Measurements from ENCODE around the gene SHISA6. TPM values are rescaled to one million over a fixed set of nuclear protein-coding genes. Genes with fewer than 3 reads are reported as not detected.
A peak's percentile ranks its signal among the peaks of the same experiment; 100 is the strongest.

Gene SHISA6
- total RNA-seq, 1 experiment from 2014 or later: 2.9 TPM

GRCh38 chr17:11342138-11342537, 101.1 kb downstream of the SHISA6 start:
- Histone ChIP-seq H3K23ac (ENCODE audit: insufficient read length, low read depth, low read length) (no peak overlapping the region), H3K14ac (ENCODE audit: insufficient read depth, low read length) (0 out of 2 replicates have a peak overlapping the region, but pooled peaks have one; percentile 52), H4K91ac (ENCODE audit: insufficient read length, low read depth, low read length) (no peak overlapping the region), H3K9ac (ENCODE audit: extremely low read depth, insufficient read length, low read length) (no peak overlapping the region), H2BK20ac (ENCODE audit: low read depth, low read length, poor library complexity, severe bottlenecking) (no peak overlapping the region), H3K4ac (ENCODE audit: low read depth, low read length) (no peak overlapping the region), H3K56ac (ENCODE audit: insufficient read length, low read depth, low read length) (no peak overlapping the region), H3K27ac (ENCODE audit: insufficient read length, low read depth, low read length) (no peak overlapping the region), H2BK15ac (ENCODE audit: low read depth, low read length) (no peak overlapping the region), H3K4me2 (ENCODE audit: insufficient read depth, insufficient read length, low read length) (no peak overlapping the region), H3K23me2 (ENCODE audit: insufficient read length, low read depth, low read length, poor library complexity, severe bottlenecking) (no peaks in the 10 kb centered on the region), H4K5ac (ENCODE audit: insufficient read length, low read depth, low read length) (no peak overlapping the region), H3K79me2 (ENCODE audit: insufficient read depth, low read length) (no peaks in the 10 kb centered on the region), H2AK5ac (ENCODE audit: insufficient read length, low read length) (no peak overlapping the region), H3K18ac (ENCODE audit: insufficient read length, low read depth, low read length) (no peak overlapping the region), H2AFZ (ENCODE audit: low read length) (no peak overlapping the region), H4K8ac (replicated peaks; ENCODE audit: insufficient read length, low read depth, low read length) (no peak overlapping the region), H3K9me3 (ENCODE audit: control insufficient read depth, low read depth, low read length) (no peaks in the 10 kb centered on the region), H3K79me1 (ENCODE audit: insufficient read depth, low read depth, low read length, poor library complexity, severe bottlenecking) (no peaks in the 10 kb centered on the region), H2BK12ac (ENCODE audit: insufficient read length, low read depth, low read length) (no peak overlapping the region), H2BK5ac (ENCODE audit: insufficient read length, low read length) (no peak overlapping the region), H3K4me1 (ENCODE audit: insufficient read depth, low read length) (no peaks in the 10 kb centered on the region), H3T11ph (ENCODE audit: low read length) (no peak overlapping the region), H4K20me1 (ENCODE audit: control insufficient read depth, insufficient read depth, insufficient read length) (no peaks in the 10 kb centered on the region), H2BK120ac (ENCODE audit: low read depth, low read length, poor library complexity, severe bottlenecking) (no peak overlapping the region), H3K27me3 (ENCODE audit: insufficient read depth, low read length) (no peaks in the 10 kb centered on the region)
- H3K36me3 Mint-ChIP-seq (ENCODE audit: insufficient read depth in 1 of 3, low read depth in 3 of 3): no peaks in the 10 kb centered on the region
- no CpG with 5 or more reads among the region's 3 CpGs for WGBS (ENCODE audit: extremely low coverage, insufficient read length, low lambda C conversion rate)
- H3K27ac Mint-ChIP-seq: no peak overlapping the region
- DNase-seq: no peak
- TF ChIP-seq CTCF (conservative IDR thresholded peaks at IDR 0.05): no peak
- H3K4me3 Mint-ChIP-seq: no peak overlapping the region
- no peaks in the 10 kb centered on the region for H3K27me3 Mint-ChIP-seq (ENCODE audit: low read depth)
- H3K9me3 Mint-ChIP-seq: no peaks in the 10 kb centered on the region
- H3K4me1 Mint-ChIP-seq: 0 out of 4 replicates have a peak, but pooled peaks cover 2% of the 10 kb centered on the region in 2 experiments
